Suppressor macrophage treated with lipopolysaccharide for 4 hours (primary cell): ENCODE data around the gene GOLIM4.
"Not testable (repeated sequence)": the region's sequence is repeated elsewhere in the genome, so short reads cannot be mapped to it uniquely, and the experiment has no call there.

ENCODE experiments used
- DNase-seq: peaks from one replicate; pipeline ENCODE4 v3.0.0-alpha.2; 2020

GOLIM4 gene, protein sequence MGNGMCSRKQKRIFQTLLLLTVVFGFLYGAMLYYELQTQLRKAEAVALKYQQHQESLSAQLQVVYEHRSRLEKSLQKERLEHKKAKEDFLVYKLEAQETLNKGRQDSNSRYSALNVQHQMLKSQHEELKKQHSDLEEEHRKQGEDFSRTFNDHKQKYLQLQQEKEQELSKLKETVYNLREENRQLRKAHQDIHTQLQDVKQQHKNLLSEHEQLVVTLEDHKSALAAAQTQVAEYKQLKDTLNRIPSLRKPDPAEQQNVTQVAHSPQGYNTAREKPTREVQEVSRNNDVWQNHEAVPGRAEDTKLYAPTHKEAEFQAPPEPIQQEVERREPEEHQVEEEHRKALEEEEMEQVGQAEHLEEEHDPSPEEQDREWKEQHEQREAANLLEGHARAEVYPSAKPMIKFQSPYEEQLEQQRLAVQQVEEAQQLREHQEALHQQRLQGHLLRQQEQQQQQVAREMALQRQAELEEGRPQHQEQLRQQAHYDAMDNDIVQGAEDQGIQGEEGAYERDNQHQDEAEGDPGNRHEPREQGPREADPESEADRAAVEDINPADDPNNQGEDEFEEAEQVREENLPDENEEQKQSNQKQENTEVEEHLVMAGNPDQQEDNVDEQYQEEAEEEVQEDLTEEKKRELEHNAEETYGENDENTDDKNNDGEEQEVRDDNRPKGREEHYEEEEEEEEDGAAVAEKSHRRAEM

DNA sequence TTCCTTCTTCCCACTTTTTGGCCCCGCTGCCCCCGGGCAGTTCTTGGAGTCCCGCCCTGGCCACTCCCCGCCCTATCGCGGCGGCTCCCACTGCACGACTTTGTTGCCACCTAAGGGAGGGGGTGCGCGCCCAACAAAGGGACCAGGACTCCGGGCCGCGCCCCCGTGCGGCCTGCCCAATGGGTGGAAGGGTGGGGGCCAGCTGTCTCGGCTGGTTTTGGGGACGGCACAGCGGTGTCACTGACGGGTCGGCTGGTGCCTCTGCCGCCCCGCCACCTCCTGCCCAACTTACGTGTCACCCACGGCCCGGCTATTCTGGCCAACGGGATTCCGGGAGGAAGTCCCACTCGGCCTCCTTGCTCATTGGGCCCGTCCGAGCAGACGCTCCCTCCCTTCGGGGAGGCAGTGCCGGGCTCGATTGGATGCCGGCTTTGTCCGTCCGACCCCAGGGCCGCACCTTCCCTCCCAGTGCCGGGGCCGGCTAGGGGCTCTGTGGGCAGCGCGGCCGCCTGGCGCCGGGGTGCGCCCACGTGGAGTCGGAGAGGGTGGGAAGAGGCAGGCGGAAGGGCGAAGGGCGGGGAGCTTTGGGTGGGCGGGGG lies at the start of gene GOLIM4:
GOLIM4 (minus strand) TSS at position 314 of the 599 bp plus-strand sequence. CDS start 639 bp downstream, outside the sequence.
- peak; percentile 97 for DNase-seq

DNA sequence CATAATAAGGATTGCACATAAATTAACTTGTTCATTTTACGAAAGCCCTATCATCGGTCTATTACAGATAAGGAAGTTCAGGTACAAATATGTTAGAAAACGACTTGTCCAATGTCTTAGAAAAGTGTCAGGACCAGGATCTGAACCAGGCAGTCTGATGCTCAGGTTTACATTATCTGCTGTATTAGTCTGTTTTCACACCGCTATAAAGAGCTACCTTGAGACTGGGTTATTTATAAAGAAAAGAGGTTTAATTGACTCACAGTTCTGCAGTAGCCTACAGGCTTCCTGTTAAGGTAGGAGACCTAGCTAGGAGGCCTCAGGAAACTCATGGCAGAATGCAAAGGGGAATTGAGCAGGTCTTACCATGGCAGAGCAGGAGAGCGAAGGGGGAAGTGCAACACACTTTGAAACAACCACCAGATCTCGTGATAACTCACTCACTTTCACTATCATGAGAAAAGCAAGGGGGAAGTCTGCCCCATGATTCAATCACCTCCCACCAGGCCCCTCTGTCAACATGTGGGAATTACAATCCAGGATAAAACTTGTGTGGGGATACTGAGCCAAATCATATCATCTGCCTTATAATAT lies 45.8 kb upstream of the GOLIM4 start:
- DNase-seq: peak; percentile 41

DNA sequence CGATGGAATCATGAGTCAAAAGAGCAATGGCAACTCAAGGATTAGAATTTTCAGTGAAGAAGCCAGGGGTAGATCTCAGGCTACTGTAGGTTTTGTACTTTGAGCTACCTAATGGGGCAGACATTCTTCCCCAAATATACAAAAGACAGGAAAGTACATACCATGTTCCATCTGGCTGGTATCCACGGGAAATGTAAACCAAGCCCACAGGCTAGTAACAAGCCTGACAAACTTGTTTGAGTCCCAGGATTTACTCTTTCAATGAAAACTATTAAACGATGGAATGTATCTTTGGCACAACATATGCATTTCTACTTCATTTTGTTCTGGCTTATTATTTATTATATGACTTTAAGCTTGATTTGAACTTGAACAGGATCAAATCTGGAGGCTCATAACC lies 44.2 kb upstream of the GOLIM4 start:
- no peak for DNase-seq

DNA sequence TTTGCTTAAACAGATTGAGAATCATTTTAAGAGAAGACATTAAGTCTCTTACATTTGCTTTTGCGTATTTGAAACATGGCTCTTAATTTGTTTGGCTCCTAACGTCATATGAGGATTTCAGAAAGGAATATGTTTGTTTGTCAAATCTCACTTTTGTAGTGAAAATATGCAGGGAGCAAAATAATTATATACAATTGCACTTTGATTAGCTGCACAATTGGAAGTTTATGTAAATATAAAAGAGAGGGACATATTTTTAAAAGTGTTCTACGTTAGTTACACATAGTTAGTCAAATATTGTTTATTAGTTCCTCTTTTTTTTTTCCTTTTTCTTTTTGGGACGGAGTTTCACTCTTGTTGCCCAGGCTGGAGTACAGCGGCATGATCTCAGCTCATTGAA lies 42.7 kb upstream of the GOLIM4 start:
- no peak for DNase-seq

DNA sequence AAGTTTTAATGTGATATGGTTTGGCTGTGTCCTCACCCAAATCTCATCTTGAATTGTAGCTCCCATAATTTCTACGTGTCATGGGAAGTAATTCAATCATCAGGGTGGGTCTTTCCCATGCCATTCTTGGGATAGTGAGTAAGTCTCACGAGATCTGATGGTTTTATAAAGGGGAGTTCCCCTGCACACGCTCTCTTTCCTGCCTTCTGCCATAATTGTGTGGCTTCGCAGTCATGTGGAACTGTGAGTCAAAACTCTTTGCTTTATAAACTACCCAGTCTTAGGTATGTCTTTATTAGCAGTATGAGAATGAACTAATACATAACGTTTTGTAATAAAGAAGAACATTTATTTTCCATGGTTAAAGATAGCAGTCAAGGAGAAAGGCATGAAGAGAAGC lies 39.2 kb upstream of the GOLIM4 start:
- peak; percentile 50 for DNase-seq

DNA sequence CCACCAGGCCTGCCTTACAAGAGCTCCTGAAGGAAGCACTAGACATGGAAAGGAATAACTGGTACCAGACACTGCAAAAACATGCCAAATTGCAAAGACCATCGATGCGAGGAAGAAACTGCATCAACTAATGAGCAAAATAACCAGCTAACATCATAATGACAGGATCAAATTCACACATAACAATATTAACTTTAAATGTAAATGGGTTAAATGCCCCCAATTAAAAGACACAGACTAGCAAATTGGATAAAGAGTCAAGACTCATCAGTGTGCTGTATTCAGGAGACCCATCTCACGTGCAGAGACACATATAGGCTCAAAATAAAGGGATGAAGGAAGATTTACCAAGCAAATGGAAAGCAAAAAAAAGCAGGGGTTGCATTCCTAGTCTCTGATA lies 34.5 kb upstream of the GOLIM4 start:
- DNase-seq: not testable (repeated sequence)

DNA sequence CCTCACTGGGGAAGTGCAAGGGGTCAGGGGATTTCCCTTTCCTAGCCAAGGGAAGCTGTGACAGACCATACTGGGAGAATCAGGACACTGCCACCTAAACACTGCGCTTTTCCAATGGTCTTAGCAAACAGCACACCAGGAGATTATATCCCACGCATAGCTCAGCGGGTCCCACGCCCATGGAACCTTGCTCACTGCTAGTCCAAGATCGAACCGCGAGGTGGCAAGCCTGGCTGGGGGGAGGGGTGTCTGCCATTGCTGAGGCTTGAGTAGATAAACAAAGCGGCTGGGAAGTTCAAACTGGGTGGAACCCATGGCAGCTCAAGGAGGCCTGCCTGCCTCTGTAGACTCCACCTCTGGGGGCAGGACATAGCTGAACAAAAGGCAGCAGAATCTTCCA lies 32.7 kb upstream of the GOLIM4 start:
- not testable (repeated sequence) for DNase-seq

DNA sequence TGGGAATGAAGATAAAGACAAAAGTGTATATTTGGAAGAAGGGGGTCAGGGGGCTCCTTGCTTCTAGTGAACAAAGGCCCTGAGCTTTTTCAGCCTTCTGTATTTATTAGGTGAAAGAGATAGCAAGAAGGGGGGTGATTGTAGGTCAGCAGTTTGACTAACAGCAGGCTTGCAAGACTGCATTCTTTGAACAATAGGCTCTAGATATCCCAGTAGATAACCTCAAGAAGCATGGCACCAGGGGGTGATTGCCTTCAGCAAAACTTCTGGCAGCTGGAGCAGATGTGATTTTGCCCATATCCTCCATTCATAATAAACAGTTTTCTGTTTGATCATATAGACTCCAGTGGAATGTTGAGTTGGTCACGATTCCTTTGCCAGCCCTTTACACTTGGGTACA lies 31.7 kb upstream of the GOLIM4 start:
- DNase-seq: no peak

DNA sequence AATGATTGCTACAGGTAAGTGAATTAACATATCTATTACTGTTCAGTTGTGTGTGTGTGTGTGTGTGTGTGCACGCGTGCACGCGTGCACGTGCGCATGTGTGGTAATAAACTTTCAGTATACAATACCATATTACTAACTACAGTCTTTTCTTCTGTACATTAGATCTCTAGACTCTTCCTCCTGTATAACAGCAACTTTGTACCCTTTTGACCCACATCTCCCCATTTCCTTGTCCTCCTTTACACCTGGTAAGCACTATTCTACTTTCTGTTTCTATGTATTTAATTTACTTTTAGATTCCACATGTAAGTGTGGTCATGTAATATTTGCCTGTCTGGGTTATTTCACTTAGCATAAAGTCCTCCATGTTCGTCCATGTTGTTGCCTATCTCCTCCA lies 29.1 kb upstream of the GOLIM4 start:
- DNase-seq: no peak

DNA sequence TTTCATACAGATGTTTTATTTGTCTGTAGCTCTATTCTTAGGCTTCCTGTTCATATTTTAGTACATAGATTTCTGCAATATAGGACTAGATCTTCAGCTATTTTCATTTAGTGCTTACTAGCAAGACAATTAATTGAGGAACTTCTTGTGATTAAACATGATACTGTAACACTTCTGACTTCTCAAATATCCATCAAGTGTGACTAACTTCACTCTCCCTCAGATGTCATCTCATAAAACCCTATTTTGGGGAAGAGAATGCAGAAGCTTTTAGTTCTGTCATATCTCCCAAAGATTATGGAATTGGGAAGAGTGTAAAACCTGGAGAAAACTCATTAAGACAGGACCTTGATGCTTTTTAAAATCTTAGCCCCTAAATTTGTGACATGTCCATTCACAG lies 28.6 kb upstream of the GOLIM4 start:
- DNase-seq: peak; percentile 56

DNA sequence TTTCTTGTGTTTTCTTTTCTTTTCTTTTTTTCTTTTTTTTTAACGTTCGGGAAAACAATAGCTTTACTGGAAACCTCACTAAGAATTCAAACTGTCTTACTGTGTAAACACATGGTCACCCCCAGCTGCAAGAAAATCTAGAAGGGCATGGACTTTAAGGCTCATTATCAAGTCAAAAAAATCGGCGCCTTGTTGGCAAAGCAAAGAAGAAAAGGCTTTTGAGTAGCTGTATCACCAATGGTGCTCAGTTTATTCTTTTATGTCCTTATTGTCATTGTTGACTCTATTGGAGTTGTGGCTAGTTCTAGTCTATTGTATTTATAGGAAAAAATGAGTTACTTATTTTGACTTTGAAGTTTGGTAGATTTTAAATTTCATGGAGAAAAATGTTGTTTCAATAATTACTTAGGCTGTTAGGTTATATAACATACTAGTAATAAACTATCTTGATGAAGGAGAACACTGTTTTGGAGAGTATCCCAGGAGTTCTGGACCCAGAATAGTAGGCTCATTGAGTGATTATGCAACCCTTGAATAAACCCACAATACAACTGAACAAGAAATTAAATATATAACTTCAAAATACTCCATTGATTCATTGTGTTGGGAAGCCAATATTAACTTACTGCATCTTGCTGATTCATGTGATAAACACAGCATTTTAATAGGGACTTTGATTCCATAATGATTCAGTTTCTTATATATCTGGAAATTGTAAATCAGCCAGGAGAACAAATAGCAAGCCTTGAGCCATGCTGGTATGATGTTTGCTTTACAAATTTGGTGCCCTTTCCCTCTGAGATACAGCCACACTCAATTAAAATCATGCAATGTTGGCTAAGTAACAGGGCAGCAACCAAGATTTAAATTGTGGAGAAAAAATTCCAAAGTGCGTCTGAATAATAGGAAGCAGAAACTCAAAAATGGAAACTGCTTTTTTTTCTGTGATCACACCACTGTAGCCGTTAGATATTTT lies 27.8 kb upstream of the GOLIM4 start:
- DNase-seq: no peak

DNA sequence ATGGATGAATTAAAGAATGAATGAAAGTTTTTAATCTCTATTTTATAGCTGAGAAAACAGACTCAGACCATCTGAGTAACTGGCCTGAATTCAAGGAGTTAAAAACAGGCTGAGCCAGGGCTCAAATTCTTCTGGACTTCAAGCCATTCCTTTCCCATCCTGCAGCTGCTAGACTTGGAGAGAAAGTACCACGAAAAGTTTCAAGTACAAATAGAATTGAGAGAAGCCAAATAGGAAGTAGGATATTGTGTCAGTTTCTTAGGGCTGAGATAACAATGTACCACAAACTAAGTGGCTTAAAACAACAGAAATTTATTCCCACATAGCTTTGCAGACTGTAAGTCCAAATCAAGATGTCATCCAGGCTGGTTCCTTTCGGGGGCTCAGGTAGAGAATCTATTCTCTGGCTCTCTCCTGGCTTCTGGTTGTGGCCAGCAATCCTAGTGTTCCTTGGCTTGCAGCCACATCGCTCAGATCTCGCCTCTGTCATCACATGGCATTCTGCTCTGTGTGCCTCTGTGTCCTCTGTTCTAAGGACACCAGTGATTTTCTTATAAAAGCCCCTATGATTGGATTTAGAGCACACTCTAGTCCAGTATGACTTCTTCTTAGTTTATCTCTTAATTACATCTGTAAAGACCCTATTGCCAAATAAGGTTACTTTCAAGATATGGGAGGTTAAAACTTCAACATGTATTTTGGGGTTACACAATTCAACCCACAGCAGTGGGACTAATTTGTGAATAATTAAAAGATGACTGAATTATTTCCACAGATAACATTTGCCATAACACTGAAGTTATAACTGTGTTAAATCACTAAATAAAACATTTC lies 25.7 kb upstream of the GOLIM4 start:
- DNase-seq: no peak

DNA sequence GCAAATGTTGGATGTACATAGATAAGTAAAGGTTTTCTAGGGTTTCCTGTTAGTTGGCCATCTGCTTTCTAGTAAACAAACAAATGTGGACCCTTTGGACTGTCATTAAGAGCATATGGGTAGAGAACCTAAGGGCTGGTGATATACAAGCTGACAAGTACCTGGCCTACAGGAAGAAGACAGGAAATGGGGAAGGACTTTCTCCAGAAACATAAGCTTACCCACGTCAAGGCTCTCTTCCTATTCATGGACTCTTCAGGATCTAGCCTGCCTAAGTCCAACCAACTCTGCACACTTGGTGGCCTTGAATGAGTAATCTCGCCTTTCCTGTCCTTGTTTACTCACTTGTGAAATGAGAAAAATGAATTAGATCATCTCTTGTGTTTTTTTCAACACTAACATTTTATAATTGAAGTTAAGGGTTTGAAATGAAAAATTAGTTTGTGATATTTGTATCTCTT lies 22.2 kb upstream of the GOLIM4 start:
- DNase-seq: no peak

DNA sequence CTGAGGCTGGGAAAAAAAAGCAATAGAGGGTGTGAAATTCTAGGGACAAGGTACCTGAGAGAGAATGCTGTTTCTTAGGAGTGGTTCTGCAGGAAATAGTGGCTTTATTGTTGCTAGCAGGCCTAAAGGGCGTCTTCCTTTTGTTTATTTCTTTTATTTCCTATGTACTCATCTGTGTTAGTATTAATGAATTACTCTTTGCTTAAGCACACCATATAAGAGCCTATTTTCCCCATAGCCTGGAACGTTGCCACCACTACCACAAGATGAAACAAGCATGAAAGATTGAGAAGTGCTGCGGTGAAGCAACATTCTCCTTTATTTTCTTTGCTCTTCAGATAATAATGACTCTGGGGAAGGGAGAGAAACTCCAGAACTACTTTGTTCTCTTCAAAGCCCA lies 21.3 kb upstream of the GOLIM4 start:
- DNase-seq: no peak

DNA sequence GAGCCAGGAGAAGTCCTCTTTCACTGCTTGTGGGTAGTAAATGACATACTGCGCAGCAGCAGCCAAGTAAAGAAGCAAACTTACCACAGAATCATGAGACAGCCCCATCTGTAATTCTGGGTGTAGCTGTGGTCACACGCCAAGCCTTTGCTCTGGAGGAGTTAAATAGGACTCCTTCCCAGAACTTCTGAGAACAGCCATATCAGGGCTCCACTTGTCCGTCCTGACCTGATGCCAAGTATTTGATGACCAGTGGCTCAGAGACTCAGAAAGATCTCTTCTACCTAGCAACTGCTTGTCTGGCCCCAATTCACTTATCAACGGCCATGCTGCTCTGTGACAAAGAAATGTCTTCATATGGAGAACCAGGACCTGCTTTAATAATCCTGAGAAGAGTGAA lies 20.6 kb upstream of the GOLIM4 start:
- no peak for DNase-seq

DNA sequence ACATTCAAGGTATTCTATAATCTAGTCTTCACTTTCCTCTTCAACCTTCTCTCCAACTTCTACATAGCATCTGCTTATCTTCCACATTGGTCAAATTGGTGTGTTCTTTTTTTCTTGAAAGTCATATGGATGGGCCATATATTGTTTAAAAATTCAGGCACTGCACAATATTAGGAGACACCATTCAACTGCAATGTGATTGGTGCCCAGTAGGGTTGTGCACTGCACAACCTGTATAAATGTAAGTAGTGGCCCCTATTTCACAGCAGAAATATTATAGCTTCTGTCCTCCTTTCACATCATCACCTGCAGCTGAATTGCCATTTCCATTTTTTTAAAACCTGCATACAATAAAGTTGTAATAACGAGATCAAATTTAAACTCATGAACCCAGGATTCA lies 18.1 kb upstream of the GOLIM4 start:
- no peak for DNase-seq

DNA sequence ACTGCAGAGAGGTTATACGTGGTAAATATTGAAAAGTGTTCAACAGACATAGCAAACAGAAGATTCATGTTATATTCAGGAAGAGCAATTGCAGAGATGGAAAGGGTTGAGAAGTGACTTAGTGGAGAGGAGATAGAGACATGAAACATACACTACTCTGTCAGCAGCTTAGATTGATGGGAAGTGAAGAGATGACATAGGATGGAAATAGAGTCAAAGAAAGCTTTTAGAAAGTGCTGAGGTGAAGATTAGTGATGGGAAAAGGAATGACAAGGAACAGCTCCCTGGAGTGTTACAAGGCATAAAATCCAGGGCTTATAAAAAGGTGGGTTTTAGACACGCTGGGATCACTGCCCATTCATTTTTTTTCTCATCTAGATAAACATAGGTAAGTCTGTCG lies 17.2 kb upstream of the GOLIM4 start:
- DNase-seq: no peak

DNA sequence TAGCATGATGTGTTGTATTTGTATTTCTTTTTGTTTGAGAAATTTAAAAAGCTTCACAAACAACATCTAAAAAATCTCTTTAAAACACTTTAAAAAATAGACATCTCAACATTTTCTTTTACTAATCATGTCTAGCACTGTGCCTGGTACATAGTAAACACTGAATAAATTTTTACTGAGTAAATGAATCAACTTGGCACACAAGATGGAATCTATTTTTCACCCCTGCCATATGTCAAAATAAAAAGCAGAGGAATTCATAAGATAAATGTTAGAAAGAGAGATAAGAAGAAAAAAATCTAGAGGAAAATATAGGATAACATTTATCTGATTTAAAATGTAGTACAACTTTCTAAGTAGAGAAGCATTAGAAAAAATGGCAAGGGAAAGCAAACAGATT lies 8.6 kb upstream of the GOLIM4 start:
- no peak for DNase-seq

DNA sequence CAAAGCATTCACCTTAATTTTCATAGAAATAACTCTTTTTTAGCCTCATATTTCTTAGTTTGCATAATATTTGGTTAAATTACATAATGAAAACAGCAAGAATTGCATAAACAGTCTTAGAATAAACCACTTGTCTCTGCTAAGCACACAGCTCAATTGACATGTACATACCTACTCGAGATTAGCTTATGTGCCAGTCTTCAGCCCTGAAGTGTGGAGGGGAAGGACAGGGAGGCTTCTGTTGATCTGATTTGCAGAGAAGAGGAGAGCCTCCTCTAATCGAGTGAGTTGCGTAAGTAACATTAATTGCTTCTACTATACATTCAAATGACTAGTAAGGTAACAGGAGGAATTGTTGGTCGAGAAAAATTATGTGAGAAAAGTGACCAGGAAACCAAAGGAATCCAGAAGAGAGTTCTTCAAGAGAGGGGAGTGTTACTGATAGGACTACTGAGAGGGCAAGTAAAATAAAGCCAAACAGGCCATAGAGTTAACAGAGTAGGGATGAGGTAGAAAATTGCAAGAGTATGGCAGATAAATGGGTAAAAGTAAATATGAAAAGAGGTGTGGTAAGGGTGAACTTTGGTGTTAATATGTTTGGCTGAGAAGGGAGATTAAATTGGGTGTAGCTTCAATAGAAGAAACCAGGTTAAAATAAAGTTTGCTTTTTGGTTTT lies 7.1 kb upstream of the GOLIM4 start:
- DNase-seq: no peak

DNA sequence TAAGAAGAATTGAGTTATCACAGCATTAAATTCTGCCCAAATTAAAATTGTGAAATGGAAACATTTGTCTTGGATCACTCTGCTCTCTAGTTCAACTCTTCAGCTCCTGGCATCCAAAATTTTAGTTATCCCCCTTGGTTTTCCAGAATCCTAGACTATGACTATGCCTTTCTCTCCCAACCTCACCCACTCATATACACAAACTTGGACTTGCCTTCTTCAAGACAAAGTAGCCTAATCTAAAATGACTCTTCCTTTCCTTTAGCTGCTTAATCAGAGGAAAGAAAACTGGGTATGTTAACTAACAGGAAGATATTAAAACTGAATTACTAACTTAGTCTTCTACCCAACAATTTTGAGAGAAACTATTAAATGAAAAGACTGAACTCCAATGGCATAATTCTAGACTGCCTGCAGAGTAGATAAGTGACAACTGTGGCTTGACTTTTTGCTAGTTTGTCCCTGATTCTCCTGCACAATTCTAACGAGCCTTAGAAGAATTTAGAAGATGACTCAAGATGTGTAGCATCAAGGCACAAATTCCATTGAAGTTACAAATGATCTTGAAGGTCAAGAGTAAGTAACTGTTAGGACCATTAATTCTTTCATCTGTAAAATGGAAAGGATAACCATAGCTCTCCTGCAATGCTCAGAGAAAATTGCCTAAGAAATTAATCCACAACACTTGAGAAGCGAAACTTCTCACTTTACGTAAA lies 5.2 kb upstream of the GOLIM4 start:
- DNase-seq: no peak
